Measurements from ENCODE around the gene COL7A1.
"Not testable (repeated sequence)": the region's sequence is repeated elsewhere in the genome, so short reads cannot be mapped to it uniquely, and the experiment has no call there.

The COL7A1 gene

DNA sequence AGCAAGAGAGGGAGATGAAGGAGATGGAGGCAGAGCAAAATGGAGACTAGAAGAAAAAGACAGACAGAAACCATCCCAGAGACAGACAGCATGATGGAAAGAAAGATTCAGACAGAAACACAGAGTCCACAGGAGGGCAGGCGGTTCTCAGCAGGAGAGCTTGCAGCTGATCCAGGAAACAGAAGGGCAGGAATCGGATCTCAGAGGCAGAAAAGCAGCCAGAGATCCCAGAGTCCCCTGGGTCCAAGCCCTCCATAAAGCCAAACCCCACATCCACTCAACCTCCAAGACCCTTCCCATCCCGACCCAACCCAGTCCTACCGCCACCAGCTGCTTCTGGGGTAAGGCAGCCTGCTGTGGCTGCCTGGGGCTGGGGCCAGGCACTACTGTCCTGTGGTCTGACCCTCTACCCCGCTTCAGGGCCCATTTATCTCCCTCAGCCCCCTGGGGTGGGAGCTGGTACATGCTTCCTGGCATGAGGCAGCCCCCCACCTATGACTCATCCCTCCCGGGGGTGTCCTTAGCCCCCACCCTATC is 31.7 kb downstream of the COL7A1 start, which contains the start of gene UCN2:
Gene UCN2, minus strand, starts transcription at position 400 of the 537 bp plus-strand sequence. CDS start 657 bp downstream, outside the sequence.
- no peak for DNase-seq (ENCODE audit: low spot score)

GRCh38 chr3:48562367-48563095 is 32.6 kb downstream of the COL7A1 start:
- no peak for DNase-seq (ENCODE audit: low spot score)

DNA sequence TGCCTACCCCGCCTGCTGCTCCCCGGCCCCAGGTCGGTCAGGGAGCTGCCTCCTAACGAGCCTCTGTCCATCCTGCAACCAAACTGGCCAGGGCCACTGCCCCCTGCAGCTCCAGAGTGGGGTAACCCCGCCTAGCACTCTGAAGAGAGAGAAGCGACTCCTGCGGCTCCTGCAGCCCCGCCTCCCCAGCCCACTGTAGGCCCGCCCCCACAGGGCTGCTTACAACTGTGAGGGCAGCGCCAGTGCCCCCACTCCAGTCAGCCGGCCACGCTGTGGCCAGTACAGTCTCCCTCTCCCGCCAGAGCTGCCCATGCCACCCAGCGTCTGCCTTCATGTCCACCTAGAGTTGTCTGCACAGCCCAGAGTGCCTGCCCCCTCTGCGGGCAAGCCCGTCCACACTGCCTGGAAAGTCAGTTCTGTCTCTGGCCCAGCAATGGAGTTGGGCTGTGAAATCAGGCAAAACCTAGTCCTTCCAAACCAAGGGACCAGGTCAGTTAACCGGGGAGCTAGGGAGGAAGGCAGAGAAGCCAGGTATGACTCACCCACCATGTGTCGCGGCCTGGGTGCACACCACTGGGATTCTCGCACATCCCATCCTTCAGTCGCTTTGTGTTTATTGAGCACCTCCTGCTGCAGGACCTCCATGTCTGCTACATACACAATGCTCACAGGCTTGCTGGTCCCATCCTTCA is 33.9 kb downstream of the COL7A1 start:
- DNase-seq (ENCODE audit: low spot score), result no peak

DNA sequence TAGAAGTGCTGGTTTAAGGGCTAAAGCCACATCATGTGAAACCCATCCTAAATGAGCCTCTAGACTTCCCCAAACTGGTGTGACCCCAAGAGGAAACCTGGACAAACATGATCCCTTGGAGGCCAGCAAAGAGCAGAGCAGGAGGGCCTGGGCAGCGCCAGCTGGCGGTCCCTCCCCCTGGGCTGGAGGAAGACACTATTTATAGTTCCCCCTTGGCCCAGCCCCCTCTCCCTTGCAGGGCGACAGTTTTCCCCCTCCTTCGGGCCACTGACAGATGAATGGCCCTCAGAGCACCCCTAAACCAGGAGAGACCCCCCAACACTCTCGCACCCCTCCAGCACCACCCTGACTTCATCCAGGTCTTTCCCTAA is 34.5 kb downstream of the COL7A1 start:
- no peak for DNase-seq (ENCODE audit: low spot score)

DNA sequence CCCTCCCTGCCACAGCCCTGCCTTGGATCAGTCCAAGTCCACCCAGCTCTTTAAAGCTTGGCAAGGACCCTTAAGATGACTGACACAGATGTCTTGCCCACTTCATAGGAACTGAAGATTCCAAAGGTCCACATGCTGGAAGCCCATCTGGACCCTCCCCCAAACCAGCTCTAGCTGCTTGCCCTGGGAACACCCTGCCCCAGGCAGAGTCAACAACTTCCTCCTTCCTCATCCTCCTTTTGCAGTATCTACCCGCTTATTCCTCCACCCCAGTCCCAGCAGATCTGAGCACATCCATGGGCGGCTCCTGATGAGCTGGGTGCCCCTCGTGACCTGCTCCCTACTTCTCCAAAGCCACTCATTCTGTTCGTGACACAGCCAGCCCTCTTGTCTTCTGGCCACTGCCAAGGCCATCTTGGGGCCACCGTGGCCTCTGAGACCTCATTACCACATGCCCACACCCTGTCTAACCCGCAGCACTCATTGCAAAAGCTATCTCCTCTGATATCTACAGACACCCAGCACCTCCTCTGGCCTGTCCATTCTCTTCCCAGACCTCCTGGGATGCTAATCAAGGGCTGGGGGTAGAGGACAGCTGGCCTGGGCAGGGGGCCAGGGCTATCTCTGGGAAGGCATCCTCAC is 36.5 kb downstream of the COL7A1 start:
- DNase-seq (ENCODE audit: low spot score), result peak; percentile 2

DNA sequence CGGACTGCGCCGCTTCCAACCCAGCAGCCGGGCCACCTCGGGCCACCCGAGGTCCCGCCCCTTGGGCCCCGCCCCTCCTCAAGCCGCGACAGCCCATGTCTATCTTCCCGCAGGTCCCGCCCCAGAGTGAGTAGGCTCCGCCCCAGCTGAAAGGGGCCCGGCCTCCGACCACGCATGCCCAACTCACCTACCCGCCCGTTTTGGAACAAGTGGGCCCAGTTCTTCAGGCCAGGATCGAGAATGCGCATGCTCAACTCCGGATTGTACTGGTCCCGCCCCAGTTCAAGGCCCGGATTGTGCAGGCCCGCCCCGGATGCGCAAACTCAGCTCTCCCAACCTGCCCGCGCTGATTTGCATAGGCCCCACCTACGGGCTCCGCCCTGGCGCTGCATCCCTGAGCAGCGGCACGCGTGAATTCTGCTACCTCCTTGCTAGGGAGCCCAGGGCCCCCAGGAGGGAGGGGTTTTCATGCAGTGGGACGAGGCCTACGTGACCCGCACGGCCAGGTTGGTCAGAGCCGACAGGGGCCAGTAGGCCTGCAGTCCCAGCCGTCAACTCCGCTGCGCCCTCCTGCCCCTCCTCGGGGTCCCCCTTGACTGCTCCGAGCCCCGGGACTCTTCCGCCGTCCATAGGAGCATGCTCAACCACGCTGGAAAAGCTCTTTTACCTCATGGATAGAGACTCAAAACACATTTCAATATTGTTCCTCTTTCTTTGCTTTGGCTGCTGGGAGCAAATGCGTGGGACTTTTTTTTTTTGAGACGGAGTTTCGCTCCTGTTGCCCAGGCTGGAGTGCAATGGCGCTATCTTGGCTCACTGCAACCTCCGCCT is 38.1 kb downstream of the COL7A1 start, which contains the start of gene PFKFB4:
Gene PFKFB4, minus strand, starts transcription at position 8 of the 831 bp plus-strand sequence. CDS start 26 bp downstream, outside the sequence.
- DNase-seq (ENCODE audit: low spot score), result peak; percentile 100

- no peak for DNase-seq (ENCODE audit: low spot score)
Measured at GRCh38 chr3:48555949-48556795, 39.0 kb downstream of the COL7A1 start.

GRCh38 chr3:48555231-48555948 is 39.7 kb downstream of the COL7A1 start:
- DNase-seq (ENCODE audit: low spot score), result no peak

- no peak for DNase-seq (ENCODE audit: low spot score)
Measured at GRCh38 chr3:48553886-48554845, 41.0 kb downstream of the COL7A1 start.

- DNase-seq (ENCODE audit: low spot score), result no peak
Measured at GRCh38 chr3:48553361-48553760, 41.8 kb downstream of the COL7A1 start.

- no peak for DNase-seq (ENCODE audit: low spot score)
Measured at GRCh38 chr3:48552111-48552951, 42.8 kb downstream of the COL7A1 start.

DNA sequence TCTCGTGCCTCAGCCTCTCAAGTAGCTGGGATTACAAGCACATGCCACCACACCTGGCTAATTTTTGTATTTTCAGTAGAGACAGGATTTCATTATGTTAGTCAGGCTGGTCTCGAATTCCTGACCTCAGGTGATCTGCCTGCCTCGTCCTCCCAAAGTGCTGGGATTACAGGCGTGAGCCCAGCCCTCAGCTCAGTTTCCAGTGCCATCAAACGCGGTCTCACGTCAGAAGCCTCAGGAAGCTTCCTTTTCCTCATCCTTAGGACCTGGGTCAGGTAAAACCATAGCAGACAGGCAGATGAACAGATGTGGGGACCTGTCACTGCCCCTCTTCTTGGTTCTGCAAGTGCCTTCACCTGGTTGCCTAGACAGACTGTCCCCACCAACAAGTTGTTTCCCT is 43.5 kb downstream of the COL7A1 start:
- DNase-seq (ENCODE audit: low spot score), result not testable (repeated sequence)

GRCh38 chr3:48548729-48549705 is 46.1 kb downstream of the COL7A1 start:
- peak; percentile 86 for DNase-seq (ENCODE audit: low spot score)

- DNase-seq (ENCODE audit: low spot score), result no peak
Measured at GRCh38 chr3:48548126-48548525, 47.0 kb downstream of the COL7A1 start.

- DNase-seq (ENCODE audit: low spot score), result peak; percentile 15
Measured at GRCh38 chr3:48546203-48546829, 48.8 kb downstream of the COL7A1 start.

- DNase-seq (ENCODE audit: low spot score), result no peak
Measured at GRCh38 chr3:48544141-48544540, 51.0 kb downstream of the COL7A1 start.
